22Rv1 (cell line): ENCODE measurements around the gene ALDH9A1.

Experiments used
- H3K27ac ChIP-seq: fragments of 450-650 bp; 2 replicates; pipeline ENCODE4 v1.5.1; 2017
- CTCF ChIP-seq: fragments of 450-650 bp; IDR thresholded peaks from 2 replicates; pipeline ENCODE4 v1.5.1; 2017; ENCODE audit warnings: mild to moderate bottlenecking
- ZFX ChIP-seq: fragments of 450-650 bp; IDR thresholded peaks from 2 replicates; pipeline ENCODE4 v1.6.1; 2017; ENCODE audit warnings: antibody characterized with exemption, borderline replicate concordance

The ALDH9A1 gene

GRCh38 chr1:165628147-165628822 lies 70.1 kb downstream of the ALDH9A1 start:
- TF ChIP-seq ZFX = no peak
- TF ChIP-seq CTCF = no peak
- H3K27ac ChIP-seq = no peak overlapping the region

- H3K27ac ChIP-seq = no peak overlapping the region
- no peak for TF ChIP-seq ZFX
- TF ChIP-seq CTCF = no peak
Measured at GRCh38 chr1:165624441-165624840, 73.9 kb downstream of the ALDH9A1 start.

GRCh38 chr1:165623624-165624023 lies 74.7 kb downstream of the ALDH9A1 start:
- H3K27ac ChIP-seq = no peak overlapping the region
- TF ChIP-seq ZFX = no peak
- no peak for TF ChIP-seq CTCF

GRCh38 chr1:165619647-165620151 lies 78.7 kb downstream of the ALDH9A1 start:
- no peak for TF ChIP-seq ZFX
- no peak for TF ChIP-seq CTCF
- H3K27ac ChIP-seq = no peak overlapping the region

GRCh38 chr1:165616987-165617546 lies 81.3 kb downstream of the ALDH9A1 start:
- TF ChIP-seq ZFX (no peak), CTCF (no peak)
- no peak overlapping the region for H3K27ac ChIP-seq

GRCh38 chr1:165616054-165616612 lies 82.2 kb downstream of the ALDH9A1 start:
- TF ChIP-seq ZFX (no peak), CTCF (no peak)
- no peak overlapping the region for H3K27ac ChIP-seq
